WERI-Rb-1 (cell line): ENCODE results near the gene NOX3.

Experiments
- DNase-seq: peaks from one replicate; pipeline ENCODE4 v3.0.0-alpha.2; 2020
- H3K27ac ChIP-seq: fragments of 250-450 bp; sonication (Bioruptor Pico); 2 replicates; pipeline ENCODE4 v1.5.1; 2020; ENCODE audit warnings: mild to moderate bottlenecking, moderate library complexity
- H3K27me3 ChIP-seq: fragments of 250-450 bp; sonication (Bioruptor Pico); 2 replicates; pipeline ENCODE4 v1.5.1; 2021; ENCODE audit warnings: mild to moderate bottlenecking, low read depth, moderate library complexity; ENCODE audit not compliant: insufficient read depth, severe bottlenecking
- H3K36me3 ChIP-seq: fragments of 250-450 bp; sonication (Bioruptor Pico); 2 replicates; pipeline ENCODE4 v1.5.1; 2020; ENCODE audit warnings: mild to moderate bottlenecking, moderate library complexity
- H3K4me3 ChIP-seq: 2 replicates; pipeline ENCODE4 v1.5.1; 2011; ENCODE audit warnings: low read depth, mild to moderate bottlenecking, control low read depth, low read length
- H3K9me3 ChIP-seq: fragments of 250-450 bp; sonication (Bioruptor Pico); 2 replicates; pipeline ENCODE4 v1.5.1; 2021; ENCODE audit warnings: mild to moderate bottlenecking, moderate library complexity; ENCODE audit not compliant: severe bottlenecking
- TF ChIP-seq, protein P1 (sequence below): IDR thresholded peaks from 2 replicates; pipeline ENCODE4 v1.5.1; 2011; ENCODE audit warnings: low read depth, mild to moderate bottlenecking, control low read depth, inconsistent platforms, low read length

NOX3 gene

DNA sequence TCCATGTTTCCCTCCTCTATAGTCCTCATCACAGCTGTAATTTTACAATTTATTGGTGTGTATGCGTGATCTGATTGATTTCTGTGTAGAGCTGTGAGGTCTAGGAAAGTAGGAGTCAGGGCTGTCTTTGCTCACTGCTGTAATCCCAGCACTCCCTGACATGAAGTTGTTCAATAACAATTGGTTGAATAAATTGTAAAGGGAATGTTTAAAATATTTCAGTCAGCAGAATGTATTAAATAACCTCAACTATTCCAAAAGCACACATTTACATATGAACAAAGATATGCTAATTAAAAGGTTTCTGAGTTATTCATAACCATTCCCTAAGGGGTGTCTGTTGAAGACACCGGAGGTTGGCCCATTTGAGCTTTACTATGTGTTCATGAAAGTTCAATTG, 31.5 kb downstream of the NOX3 start:
- H3K36me3 ChIP-seq: no peaks in the 10 kb centered on the region
- no peak for DNase-seq
- TF ChIP-seq, protein P1, sequence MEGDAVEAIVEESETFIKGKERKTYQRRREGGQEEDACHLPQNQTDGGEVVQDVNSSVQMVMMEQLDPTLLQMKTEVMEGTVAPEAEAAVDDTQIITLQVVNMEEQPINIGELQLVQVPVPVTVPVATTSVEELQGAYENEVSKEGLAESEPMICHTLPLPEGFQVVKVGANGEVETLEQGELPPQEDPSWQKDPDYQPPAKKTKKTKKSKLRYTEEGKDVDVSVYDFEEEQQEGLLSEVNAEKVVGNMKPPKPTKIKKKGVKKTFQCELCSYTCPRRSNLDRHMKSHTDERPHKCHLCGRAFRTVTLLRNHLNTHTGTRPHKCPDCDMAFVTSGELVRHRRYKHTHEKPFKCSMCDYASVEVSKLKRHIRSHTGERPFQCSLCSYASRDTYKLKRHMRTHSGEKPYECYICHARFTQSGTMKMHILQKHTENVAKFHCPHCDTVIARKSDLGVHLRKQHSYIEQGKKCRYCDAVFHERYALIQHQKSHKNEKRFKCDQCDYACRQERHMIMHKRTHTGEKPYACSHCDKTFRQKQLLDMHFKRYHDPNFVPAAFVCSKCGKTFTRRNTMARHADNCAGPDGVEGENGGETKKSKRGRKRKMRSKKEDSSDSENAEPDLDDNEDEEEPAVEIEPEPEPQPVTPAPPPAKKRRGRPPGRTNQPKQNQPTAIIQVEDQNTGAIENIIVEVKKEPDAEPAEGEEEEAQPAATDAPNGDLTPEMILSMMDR: no peak
- H3K27me3 ChIP-seq: no peaks in the 10 kb centered on the region
- no peaks in the 10 kb centered on the region for H3K9me3 ChIP-seq
- H3K4me3 ChIP-seq: no peak overlapping the region
- H3K27ac ChIP-seq: no peak overlapping the region

GRCh38 chr6:155422635-155423034, 33.0 kb downstream of the NOX3 start:
- H3K27ac ChIP-seq: no peak overlapping the region
- TF ChIP-seq, protein P1: no peak

GRCh38 chr6:155420492-155420891, 35.1 kb downstream of the NOX3 start:
- Histone ChIP-seq H3K4me3 (no peak overlapping the region), H3K27ac (no peak overlapping the region), H3K9me3 (no peaks in the 10 kb centered on the region), H3K27me3 (no peaks in the 10 kb centered on the region), H3K36me3 (no peaks in the 10 kb centered on the region)
- TF ChIP-seq, protein P1: no peak
- DNase-seq: no peak

More at GRCh38 chr6:155422635-155423034, 33.0 kb downstream of the NOX3 start:
- Histone ChIP-seq H3K9me3 (no peaks in the 10 kb centered on the region), H3K27me3 (no peaks in the 10 kb centered on the region), H3K4me3 (no peak overlapping the region), H3K36me3 (no peaks in the 10 kb centered on the region)
- no peak for DNase-seq

DNA sequence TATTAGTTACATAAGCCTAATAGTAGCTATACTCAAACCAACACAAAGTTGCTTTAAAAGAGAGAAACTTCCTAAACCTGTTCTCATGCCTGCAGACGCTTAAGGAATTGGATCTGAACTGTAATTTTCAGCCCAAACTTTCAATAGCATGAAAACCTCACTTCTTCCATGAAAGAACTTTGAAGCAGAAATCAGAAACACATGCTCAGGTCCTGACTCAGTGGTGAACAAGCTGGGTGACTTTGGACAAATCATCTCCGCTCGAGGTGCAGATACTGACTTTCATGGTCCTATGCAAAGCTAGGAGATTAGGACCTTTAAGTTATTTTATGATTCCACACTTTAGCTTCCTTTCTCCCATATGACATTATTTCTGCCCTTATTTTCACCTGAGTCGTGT, 36.5 kb downstream of the NOX3 start:
- Histone ChIP-seq H3K9me3 (no peaks in the 10 kb centered on the region), H3K4me3 (no peak overlapping the region), H3K27ac (no peak overlapping the region), H3K27me3 (no peaks in the 10 kb centered on the region), H3K36me3 (no peaks in the 10 kb centered on the region)
- TF ChIP-seq, protein P1: no peak
- DNase-seq: no peak

DNA sequence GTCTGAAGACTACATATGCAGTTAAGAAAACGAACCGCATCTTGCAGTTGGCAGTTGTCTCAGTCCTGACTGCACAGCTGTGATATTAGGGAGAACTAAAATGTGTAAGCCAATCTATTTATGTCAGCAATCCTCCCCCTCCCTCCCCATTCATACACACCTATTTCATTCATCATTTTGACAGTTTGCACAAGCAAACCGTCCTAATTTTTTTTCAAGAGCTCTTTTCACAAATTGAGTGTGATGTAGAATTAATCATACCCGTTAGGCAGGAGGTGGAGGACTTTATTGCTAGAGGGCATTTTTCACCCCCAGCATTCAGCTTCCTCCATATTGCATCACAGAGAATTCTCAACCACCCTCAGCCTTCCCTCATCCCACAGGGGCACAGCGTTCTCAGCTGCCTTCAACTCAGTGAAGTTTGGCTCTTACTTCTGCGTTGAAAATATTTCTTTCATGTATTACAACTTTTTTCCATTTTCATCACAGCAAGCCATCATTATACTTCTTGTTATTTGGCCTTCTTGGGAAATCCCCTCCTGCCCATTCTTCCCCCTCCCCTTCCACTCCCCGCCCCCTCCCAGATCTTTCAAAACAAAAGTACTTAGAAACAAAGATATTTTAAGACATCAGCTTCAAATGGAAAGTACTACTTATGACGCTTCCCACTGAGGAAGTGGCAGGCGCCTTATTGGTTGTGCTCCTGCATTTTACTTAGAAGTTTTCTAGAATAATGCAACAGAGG, 37.5 kb downstream of the NOX3 start:
- Histone ChIP-seq H3K27me3 (no peaks in the 10 kb centered on the region), H3K36me3 (no peaks in the 10 kb centered on the region), H3K4me3 (no peak overlapping the region), H3K9me3 (no peaks in the 10 kb centered on the region), H3K27ac (no peak overlapping the region)
- no peak for DNase-seq
- TF ChIP-seq, protein P1: no peak

DNA sequence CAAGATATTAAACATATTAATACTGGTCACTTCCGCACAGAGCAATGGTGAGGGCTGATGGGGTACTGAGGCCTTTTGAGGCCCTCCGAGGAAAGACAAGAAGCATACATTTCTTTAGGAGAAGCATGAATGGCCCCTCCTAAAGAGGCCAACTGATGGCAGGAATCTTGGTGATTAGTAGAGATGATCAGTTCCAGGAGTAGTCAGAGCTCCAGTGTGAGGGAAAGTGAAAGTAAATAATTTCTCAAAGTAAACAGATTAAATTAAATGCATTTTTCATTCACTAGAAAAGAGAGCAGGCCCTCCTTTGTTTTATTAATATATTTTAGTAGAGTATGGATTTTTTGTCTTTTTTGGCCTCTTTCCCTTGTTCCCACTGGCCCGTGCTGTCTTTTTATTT, 38.2 kb downstream of the NOX3 start:
- H3K27ac ChIP-seq: no peak overlapping the region
- no peaks in the 10 kb centered on the region for H3K36me3 ChIP-seq
- no peak overlapping the region for H3K4me3 ChIP-seq
- no peaks in the 10 kb centered on the region for H3K27me3 ChIP-seq
- no peak for DNase-seq
- no peaks in the 10 kb centered on the region for H3K9me3 ChIP-seq
- TF ChIP-seq, protein P1: no peak
